ENCODE measurements around the gene PHLDB1.

- no peak for TF ChIP-seq CTCF (IDR thresholded peaks at IDR 0.05; ENCODE audit: insufficient read depth, low read length)
- no peak for TF ChIP-seq SPI1 (IDR thresholded peaks at IDR 0.05; ENCODE audit: borderline replicate concordance, low read depth)
- TF ChIP-seq REST (IDR thresholded peaks at IDR 0.05; ENCODE audit: insufficient replicate concordance, low read depth): no peak
Measured at GRCh38 chr11:118644496-118644895, 37.1 kb downstream of the PHLDB1 start.

All from HL-60 (cell line).